HepG2 (cell line): Measurements from ENCODE around the gene R3HDM4. TPM values are rescaled to one million over a fixed set of nuclear protein-coding genes. Genes with fewer than 3 reads are reported as not detected.
A peak's percentile ranks its signal among the peaks of the same experiment; 100 is the strongest.

Source experiments
- CHD4 ChIP-seq: fragments of 200-600 bp; sonication (generic); IDR thresholded peaks from 2 replicates; pipeline ENCODE4 v1.7.0; 2017; ENCODE audit warnings: mild to moderate bottlenecking, low read length, borderline replicate concordance
- CTCF ChIP-seq: sonication (generic); formaldehyde crosslinking; IDR thresholded peaks from 2 replicates; pipeline ENCODE4 v1.5.0; 2020; ENCODE audit warnings: mild to moderate bottlenecking, missing genetic modification reagents, moderate library complexity
- ETS1 ChIP-seq: sonication (generic); formaldehyde crosslinking; IDR thresholded peaks from 2 replicates; pipeline ENCODE4 v1.4.0; 2020; ENCODE audit warnings: missing genetic modification reagents
- FOSL2 ChIP-seq: sonication (generic); formaldehyde crosslinking; IDR thresholded peaks from 2 replicates; pipeline ENCODE4 v1.4.0; 2020; ENCODE audit warnings: missing genetic modification reagents
- GZF1 ChIP-seq: sonication (generic); formaldehyde crosslinking; IDR thresholded peaks from 2 replicates; pipeline ENCODE4 v1.5.1; 2020; ENCODE audit warnings: mild to moderate bottlenecking, missing genetic modification reagents
- HOXD1 ChIP-seq: sonication (generic); formaldehyde crosslinking; IDR thresholded peaks from 2 replicates; pipeline ENCODE4 v1.5.0; 2020; ENCODE audit warnings: missing genetic modification reagents
- MAZ ChIP-seq, 2 experiments: sonication (generic) in 1 of 2; formaldehyde crosslinking in 1 of 2; IDR thresholded peaks; 2 replicates each; pipeline versions ENCODE4 v1.5.0 to v1.6.1; 2012 to 2020; ENCODE audit warnings: low read depth in 2 of 2, mild to moderate bottlenecking in 2 of 2, borderline replicate concordance in 1 of 2, improper control_type of control experiment in 1 of 2, low read length in 1 of 2, missing genetic modification reagents in 1 of 2, moderate library complexity in 1 of 2
- MED1 ChIP-seq: sonication (generic); formaldehyde crosslinking; IDR thresholded peaks from 2 replicates; pipeline ENCODE4 v1.4.0; 2020; ENCODE audit warnings: missing genetic modification reagents
- NRL ChIP-seq: sonication (generic); formaldehyde crosslinking; IDR thresholded peaks from 2 replicates; pipeline ENCODE4 v1.5.0; 2020; ENCODE audit warnings: missing genetic modification reagents, mild to moderate bottlenecking, moderate library complexity, borderline replicate concordance
- RAD21 ChIP-seq: fragments of 450-650 bp; formaldehyde crosslinking; IDR thresholded peaks from 2 replicates; pipeline ENCODE4 v1.5.0; 2020; ENCODE audit warnings: mild to moderate bottlenecking
- RXRA ChIP-seq: sonication (generic); formaldehyde crosslinking; IDR thresholded peaks from 2 replicates; pipeline ENCODE4 v1.5.1; 2020; ENCODE audit warnings: missing genetic modification reagents
- SRSF1 ChIP-seq: fragments of 200-400 bp; formaldehyde crosslinking; optimal IDR thresholded peaks from 2 replicates; pipeline ENCODE3; 2017; ENCODE audit warnings: mild to moderate bottlenecking, low read depth, low read length, moderate library complexity
- TERF1 ChIP-seq: sonication (generic); formaldehyde crosslinking; IDR thresholded peaks from 2 replicates; pipeline ENCODE4 v1.8.0; 2022; ENCODE audit warnings: mild to moderate bottlenecking, missing genetic modification reagents, moderate library complexity
- TMF1 ChIP-seq: sonication (generic); formaldehyde crosslinking; IDR thresholded peaks from 2 replicates; pipeline ENCODE4 v1.8.1; 2022; ENCODE audit warnings: low read depth, missing genetic modification reagents
- ZFP82 ChIP-seq: sonication (generic); formaldehyde crosslinking; IDR thresholded peaks from 2 replicates; pipeline ENCODE4 v1.5.1; 2020; ENCODE audit warnings: mild to moderate bottlenecking, missing genetic modification reagents, borderline replicate concordance
- ZIK1 ChIP-seq: sonication (generic); formaldehyde crosslinking; IDR thresholded peaks from 2 replicates; pipeline ENCODE4 v1.5.0; 2020; ENCODE audit warnings: mild to moderate bottlenecking, low read depth, missing genetic modification reagents, borderline replicate concordance
- ZNF549 ChIP-seq: sonication (generic); formaldehyde crosslinking; IDR thresholded peaks from 2 replicates; pipeline ENCODE4 v1.5.0; 2020; ENCODE audit warnings: missing genetic modification reagents
- ZNF614 ChIP-seq: IDR thresholded peaks from 2 replicates; pipeline ENCODE4 v1.6.1; 2018; ENCODE audit warnings: missing biosample characterization, missing genetic modification reagents, inconsistent platforms, borderline replicate concordance
- ZSCAN25 ChIP-seq: sonication (generic); formaldehyde crosslinking; IDR thresholded peaks from 2 replicates; pipeline ENCODE4 v1.8.0; 2022; ENCODE audit warnings: mild to moderate bottlenecking, missing genetic modification reagents
- polyA plus RNA-seq, 8 experiments: library from polyadenylated mRNA; depleted of rRNA in 3 of 8; stranded (reverse) in 7 of 8; unstranded in 1 of 8; fragments of >200 nt; fragmentation: Illumina TruSeq in 4 of 8; extraction: Trizol in 4 of 8; gene quantifications; 2 replicates each; pipeline versions ENCODE4 v1.2.1 to v1.2.3, GENCODE V29; 2011 to 2016; ENCODE audit warnings: low read depth in 4 of 8, missing spikeins in 1 of 8, mixed read lengths in 1 of 8; ENCODE audit not compliant: insufficient read depth in 1 of 8
- total RNA-seq, 5 experiments: library from RNA; depleted of rRNA; stranded (reverse); fragments of >200 nt; fragmentation: Illumina TruSeq; extraction: Trizol; gene quantifications; 2 replicates each; pipeline ENCODE4 v1.2.3, GENCODE V29; 2016; ENCODE audit warnings: low read depth in 1 of 5
- TF ChIP-seq, protein P1 (sequence below): sonication (generic); formaldehyde crosslinking; IDR thresholded peaks from 2 replicates; pipeline ENCODE4 v1.5.0; 2020; ENCODE audit warnings: mild to moderate bottlenecking, missing genetic modification reagents
- TF ChIP-seq, protein P2 (sequence below): sonication (generic); formaldehyde crosslinking; IDR thresholded peaks from 2 replicates; pipeline ENCODE4 v1.5.0; 2020; ENCODE audit warnings: missing genetic modification reagents
- TF ChIP-seq, protein P3 (sequence below): fragments of 450-650 bp; IDR thresholded peaks from 2 replicates; pipeline ENCODE4 v1.6.1; 2017

The R3HDM4 gene
- total and polyA plus RNA-seq, 2 of the 13 experiments (the other 11 are each of a cell fraction or from before 2014, with no cell fraction given), result 26.2 to 26.9 TPM

- TF ChIP-seq, protein P1, sequence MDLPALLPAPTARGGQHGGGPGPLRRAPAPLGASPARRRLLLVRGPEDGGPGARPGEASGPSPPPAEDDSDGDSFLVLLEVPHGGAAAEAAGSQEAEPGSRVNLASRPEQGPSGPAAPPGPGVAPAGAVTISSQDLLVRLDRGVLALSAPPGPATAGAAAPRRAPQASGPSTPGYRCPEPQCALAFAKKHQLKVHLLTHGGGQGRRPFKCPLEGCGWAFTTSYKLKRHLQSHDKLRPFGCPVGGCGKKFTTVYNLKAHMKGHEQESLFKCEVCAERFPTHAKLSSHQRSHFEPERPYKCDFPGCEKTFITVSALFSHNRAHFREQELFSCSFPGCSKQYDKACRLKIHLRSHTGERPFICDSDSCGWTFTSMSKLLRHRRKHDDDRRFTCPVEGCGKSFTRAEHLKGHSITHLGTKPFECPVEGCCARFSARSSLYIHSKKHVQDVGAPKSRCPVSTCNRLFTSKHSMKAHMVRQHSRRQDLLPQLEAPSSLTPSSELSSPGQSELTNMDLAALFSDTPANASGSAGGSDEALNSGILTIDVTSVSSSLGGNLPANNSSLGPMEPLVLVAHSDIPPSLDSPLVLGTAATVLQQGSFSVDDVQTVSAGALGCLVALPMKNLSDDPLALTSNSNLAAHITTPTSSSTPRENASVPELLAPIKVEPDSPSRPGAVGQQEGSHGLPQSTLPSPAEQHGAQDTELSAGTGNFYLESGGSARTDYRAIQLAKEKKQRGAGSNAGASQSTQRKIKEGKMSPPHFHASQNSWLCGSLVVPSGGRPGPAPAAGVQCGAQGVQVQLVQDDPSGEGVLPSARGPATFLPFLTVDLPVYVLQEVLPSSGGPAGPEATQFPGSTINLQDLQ (CRISPR knock-in tag), result no peak
- TF ChIP-seq, protein P2, sequence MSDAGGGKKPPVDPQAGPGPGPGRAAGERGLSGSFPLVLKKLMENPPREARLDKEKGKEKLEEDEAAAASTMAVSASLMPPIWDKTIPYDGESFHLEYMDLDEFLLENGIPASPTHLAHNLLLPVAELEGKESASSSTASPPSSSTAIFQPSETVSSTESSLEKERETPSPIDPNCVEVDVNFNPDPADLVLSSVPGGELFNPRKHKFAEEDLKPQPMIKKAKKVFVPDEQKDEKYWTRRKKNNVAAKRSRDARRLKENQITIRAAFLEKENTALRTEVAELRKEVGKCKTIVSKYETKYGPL, result no peak
- TF ChIP-seq ZNF614 (CRISPR knock-in tag) (no peak), TMF1 (CRISPR knock-in tag) (no peak), ZIK1 (no peak), ETS1 (no peak), MED1 (CRISPR knock-in tag) (peak; percentile 55; the same call in 1 of the 2 replicates), CHD4 (0 out of 2 replicates have a peak, but pooled peaks have one; percentile 9), RAD21 (CRISPR knock-in tag) (peak; percentile 29; the same call in 1 of the 2 replicates), GZF1 (CRISPR knock-in tag) (no peak), ZNF549 (no peak), SRSF1 (no peak), ZFP82 (no peak), MAZ (IDR thresholded peaks at IDR 0.05; ENCODE audit: borderline replicate concordance, low read depth, low read length) (peak; percentile 68; the same call in 1 of the 2 replicates), MAZ (CRISPR knock-in tag; IDR thresholded peaks at IDR 0.05; ENCODE audit: low read depth) (no peak; the same call in 1 of the 2 replicates), FOSL2 (CRISPR knock-in tag) (peak; percentile 46; the same call in 1 of the 2 replicates), ZSCAN25 (CRISPR knock-in tag) (no peak), TERF1 (no peak), HOXD1 (CRISPR knock-in tag) (no peak), CTCF (CRISPR knock-in tag) (peak; percentile 75), RXRA (CRISPR knock-in tag) (no peak), NRL (no peak)
- TF ChIP-seq, protein P3, sequence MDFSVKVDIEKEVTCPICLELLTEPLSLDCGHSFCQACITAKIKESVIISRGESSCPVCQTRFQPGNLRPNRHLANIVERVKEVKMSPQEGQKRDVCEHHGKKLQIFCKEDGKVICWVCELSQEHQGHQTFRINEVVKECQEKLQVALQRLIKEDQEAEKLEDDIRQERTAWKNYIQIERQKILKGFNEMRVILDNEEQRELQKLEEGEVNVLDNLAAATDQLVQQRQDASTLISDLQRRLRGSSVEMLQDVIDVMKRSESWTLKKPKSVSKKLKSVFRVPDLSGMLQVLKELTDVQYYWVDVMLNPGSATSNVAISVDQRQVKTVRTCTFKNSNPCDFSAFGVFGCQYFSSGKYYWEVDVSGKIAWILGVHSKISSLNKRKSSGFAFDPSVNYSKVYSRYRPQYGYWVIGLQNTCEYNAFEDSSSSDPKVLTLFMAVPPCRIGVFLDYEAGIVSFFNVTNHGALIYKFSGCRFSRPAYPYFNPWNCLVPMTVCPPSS, result no peak
Observed at GRCh38 chr19:960020-960419, 47.0 kb upstream of the R3HDM4 start (continued).
